HG02759 (cell line): ENCODE results near the gene TRPT1.

ENCODE experiments used
- ATAC-seq: cut with Tn5 transposase; IDR thresholded peaks from one replicate; pipeline ENCODE4 v1.9.1; 2021; ENCODE audit warnings: mild to moderate bottlenecking, moderate library complexity; ENCODE audit not compliant: unreplicated experiment

The TRPT1 gene

DNA sequence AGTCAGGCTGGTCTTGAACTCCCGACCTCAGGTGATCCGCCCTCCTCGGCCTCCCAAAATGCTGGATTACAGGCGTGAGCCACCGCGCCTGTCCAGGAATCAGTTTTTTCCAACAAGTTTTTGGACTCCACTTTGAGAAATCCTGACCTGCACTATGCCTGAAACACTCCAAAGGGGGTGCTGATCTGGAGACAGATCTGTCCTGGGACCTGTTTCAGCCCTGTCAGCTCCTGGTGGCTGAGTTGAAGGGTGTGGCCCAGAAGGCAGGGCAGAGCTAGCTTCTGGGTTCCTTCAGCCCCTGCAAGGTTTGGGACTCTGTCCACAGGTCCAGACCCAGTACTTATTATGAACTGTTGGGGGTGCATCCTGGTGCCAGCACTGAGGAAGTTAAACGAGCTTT is 5.6 kb upstream of the TRPT1 start:
- no peak for ATAC-seq

DNA sequence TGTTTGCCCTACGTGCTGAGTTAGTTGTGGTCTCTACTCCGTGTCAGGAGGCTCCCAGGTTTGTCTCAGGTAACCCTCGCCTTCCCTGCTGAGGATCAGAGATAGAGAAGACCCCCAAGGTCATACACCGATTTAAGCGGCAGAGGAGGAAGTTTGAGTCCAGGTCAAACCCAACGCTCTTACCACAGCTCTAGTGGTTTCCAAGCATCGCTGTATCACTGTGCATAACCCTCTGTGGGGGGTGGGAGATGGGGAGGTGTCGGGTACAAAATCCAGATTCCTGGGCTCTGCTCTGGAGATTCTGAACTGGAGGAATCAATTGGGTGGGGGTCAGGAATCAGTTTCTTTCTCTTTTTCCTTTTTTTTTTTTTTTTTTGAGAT is 5.0 kb upstream of the TRPT1 start:
- no peak for ATAC-seq

DNA sequence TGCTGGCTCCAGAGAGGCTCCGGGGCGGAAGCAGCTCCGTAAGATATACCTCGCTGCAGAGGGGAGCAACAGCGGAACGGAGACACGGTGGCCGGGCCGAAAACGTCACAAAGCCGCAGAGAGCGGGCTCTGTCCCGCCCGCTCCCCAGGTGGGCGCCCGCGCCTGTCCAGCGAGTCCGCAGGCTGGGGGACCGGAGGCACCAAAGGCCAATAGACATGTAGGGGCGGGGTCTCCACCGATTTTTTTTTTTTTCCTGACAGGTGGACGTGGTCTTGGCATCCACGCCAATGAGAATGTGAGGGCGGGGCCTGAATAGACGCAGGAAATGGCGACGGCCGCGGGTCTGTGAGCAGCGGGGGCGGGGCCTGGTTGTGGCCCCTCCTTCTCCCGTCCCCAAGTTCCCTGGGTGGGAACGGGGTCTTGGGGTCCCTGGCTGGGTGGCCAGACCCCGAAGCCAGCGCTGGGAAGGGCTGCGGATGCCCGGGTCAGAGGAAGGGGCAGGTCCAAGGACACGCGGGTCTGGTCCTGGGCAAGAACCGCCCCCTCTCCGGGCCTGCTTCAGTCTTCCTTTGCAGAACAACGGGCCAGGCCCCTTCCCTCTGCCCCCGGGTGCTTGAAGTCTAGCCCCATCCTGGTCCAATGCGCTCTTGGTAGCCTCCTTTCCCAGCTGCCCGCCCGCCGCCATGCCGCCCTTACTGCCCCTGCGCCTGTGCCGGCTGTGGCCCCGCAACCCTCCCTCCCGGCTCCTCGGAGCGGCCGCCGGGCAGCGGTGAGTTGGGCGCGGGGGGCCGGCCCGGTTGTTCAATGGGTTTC is 4.4 kb upstream of the TRPT1 start, which contains the start of gene DNAJC4:
Gene DNAJC4, plus strand, starts transcription at position 378 of the 814 bp plus-strand sequence. Its CDS starts 307 bp downstream, at position 685.
- ATAC-seq: peak; percentile 43

DNA sequence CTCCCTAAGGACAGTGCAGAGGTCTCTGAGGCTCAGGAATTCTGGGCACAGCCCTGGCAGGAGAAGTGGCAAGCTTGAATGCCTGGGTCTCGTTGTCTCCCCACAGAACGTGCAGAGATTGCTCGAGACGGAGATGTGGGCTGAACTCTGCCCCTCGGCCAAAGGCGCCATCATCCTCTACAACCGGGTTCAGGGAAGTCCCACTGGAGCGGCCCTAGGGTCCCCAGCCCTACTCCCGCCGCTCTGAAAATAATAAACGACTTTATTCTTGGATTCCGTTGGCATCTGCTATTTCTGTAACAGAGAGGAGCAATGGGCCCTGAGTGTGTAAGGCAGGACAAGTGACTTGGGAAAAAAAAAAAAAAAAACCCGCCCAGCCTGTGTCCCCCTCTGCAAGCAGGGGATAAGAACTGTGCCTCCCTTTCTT is 3.8 kb upstream of the TRPT1 start:
- no peak for ATAC-seq

DNA sequence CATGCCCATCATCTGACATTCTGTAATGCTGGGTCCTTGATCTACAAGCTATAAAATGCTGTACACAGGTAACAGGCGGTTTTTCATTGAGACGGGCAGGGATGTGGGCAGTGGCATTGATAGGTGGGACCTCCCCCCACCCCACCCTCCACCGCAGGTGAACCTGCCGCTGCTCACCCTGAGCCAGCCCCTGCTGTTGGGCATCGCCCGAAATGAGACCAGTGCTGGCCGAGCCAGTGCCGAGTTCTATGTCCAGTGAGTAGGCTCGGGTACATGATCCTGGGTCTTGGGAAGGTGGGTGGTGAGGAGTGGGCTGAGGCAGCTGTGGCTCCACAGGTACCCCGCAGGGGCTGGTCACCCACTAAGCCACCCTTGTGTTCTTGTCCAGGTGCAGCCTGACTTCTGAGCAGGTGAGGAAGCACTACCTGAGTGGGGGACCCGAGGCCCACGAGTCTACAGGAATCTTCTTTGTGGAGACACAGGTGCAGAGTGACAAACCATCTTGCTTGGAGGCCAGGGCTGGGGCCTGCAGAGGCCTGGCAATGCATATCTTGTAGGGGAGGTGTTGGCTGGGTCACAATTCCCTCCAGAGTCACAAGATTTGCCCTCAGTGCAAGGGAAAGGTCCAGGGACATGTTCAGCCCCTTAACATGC is 3.2 kb upstream of the TRPT1 start:
- no peak for ATAC-seq

DNA sequence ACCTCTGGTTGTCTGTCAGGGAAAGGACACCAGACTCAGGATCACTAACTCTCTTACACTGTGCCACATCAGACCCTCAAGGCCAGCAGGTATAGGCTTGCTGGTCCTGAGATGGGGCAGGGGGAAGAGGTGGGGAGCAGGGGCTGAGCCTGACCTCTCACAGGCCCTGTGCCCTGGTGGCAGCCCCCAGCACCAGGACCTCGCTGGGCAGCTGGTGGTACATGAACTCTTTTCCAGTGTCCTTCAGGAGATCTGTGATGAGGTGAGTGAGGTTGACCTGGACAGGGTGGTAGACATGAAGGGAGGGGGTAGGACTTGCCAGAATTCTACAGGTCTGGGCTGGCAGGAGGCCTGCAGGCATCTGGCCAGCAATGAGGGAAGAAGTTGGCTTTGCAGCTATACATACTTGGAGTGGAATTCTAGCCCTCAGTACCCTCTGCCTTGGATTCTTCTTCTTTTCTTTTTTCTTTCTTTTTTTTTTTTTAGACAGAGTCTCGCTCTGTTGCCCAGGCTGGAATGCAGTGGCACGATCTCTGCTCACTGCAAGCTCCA is 1.5 kb upstream of the TRPT1 start:
- no peak for ATAC-seq

DNA sequence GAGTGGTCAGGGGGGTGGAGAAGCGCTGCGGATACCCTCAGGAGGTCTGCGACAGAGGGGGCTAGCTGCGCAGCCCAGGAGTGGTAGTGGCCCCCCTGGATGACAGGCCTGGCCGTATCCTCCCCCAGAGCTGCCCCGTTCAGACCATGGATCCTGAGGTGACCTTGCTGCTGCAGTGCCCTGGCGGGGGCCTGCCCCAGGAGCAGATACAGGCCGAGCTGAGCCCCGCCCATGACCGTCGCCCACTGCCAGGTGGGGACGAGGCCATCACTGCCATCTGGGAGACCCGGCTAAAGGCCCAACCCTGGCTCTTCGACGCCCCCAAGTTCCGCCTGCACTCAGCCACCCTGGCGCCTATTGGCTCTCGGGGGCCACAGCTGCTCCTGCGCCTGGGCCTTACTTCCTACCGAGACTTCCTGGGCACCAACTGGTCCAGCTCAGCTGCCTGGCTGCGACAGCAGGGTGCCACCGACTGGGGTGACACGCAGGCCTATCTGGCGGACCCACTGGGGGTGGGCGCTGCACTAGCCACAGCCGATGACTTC is 593 bp upstream of the TRPT1 start:
- ATAC-seq: peak; percentile 32

DNA sequence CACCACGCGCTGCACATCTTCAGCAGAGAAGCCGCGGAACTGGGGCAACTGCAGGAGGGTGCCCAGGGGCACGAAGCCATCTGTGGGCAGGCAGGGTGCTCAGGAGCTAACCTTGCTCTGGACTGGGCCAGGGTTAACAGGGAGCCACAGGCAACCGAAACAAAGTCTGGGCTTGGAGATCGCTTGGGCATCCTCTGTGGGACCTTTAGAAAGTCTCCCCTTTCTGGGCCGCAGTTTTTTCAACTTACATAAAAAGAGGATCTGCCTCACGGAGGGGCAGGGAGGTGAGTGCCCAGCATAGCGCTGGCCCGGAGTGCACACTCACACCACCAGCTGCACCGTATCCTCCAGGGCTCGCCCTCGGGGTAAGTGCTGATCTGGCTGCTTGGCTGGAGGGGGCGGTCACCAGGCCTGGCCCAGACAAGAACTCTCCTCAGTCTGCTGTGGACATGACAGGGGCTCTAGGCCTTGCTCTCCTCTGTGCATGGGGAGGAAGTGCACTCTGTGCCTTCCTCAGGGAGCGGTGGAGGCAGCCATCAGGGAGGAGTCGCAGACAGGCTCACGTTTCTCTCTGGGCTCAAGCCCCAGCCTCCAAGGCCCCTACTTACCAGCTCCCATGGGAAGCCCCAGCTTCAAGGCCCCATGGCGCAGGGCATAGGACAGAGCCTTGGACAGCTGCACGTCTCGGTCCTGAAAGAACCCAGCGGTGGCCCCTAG is 937 bp downstream of the TRPT1 start:
- ATAC-seq: no peak

DNA sequence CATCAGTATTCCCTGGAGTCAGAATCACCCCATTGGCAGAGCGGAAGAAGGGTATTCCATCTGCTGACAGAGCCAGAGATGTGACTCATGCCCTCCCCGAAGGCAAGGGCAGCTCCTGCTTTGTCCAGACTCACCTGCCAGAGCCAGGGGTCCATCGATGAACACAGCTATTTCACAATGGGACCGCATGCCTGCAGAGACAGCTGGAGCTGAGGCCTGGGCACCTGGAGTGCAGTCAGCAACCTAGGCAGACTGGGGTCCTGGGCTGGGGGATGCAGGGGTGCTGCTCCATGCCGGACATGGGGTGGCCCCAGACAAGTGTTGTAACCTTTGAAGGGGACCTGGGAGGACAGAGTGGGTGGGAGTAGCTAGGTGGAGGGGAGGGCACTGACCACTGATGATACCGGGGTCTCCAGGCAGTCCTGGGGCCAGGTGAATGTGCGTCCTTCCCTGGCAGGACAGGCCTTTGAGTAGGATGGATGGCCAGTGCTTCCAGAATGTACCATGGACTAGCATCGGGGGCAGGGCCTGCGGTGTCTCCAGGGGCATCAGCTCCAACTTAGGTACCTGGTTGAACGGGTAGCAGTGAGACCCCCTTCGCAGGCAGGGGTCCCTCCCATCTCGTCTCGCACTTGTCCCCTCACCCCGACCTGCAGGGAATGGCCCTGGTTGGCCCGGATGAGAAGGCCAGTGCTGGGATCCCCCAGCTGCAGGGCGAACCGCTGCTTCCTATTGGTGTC is 1.7 kb downstream of the TRPT1 start:
- ATAC-seq: no peak

DNA sequence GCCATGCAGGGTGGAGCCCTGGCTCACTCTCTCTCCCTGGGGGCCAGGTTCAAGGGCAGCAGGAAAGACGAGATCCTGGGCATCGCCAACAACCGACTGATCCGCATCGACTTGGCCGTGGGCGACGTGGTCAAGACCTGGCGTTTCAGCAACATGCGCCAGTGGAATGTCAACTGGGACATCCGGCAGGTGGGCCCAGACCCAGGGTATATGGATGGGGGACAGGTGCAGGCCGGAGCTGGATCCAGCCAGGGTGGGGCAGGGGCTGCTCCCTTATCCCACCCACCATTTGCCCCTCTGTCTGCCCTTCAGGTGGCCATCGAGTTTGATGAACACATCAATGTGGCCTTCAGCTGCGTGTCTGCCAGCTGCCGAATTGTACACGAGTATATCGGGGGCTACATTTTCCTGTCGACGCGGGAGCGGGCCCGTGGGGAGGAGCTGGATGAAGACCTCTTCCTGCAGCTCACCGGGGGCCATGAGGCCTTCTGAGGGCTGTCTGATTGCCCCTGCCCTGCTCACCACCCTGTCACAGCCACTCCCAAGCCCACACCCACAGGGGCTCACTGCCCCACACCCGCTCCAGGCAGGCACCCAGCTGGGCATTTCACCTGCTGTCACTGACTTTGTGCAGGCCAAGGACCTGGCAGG is 2.9 kb downstream of the TRPT1 start:
- ATAC-seq: no peak

DNA sequence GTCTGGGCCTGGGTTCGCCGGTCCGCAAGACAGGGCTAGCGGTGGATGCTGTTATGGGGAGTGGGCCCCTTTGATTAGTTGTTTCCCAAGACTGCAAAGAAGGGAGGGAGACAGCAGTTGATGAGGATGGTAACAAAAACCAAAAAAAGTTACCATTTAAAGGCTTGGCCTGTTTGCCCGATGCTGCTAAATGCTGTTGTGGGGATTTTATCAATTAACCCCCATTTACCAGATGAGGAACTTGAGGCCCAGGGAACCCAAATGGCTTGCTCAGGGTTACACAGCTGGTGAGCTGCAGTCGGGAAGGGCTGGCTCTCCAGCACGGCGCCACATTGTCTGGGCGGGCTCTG is 3.4 kb downstream of the TRPT1 start:
- no peak for ATAC-seq

DNA sequence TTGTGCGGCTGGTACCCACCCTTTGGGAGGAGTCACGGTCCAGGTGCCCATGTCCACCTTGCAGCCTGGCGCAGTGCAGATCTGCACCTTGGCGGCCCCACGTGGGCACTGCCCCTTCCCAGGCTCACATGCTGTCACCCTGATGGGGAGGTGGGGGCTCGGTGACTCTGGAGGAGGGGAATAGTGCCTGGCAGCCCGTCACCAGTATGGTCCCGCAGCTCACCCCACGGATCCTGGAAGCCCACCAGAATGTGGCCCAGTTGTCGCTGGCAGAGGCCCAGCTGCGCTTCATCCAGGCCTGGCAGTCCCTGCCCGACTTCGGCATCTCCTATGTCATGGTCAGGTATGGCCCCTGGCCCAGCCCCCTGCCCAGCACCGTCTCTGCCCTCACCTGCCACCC is 5.2 kb downstream of the TRPT1 start:
- no peak for ATAC-seq

DNA sequence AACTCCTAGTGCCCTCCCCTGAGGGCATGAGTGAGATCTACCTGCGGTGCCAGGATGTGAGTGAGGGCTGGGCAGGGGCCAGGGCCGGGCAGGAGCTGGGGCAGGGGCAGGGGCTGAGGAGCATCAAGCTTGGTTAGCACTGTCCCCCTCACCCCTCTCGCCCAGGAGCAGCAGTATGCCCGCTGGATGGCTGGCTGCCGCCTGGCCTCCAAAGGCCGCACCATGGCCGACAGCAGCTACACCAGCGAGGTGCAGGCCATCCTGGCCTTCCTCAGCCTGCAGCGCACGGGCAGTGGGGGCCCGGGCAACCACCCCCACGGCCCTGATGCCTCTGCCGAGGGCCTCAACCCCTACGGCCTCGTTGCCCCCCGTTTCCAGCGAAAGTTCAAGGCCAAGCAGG is 5.7 kb downstream of the TRPT1 start:
- no peak for ATAC-seq

DNA sequence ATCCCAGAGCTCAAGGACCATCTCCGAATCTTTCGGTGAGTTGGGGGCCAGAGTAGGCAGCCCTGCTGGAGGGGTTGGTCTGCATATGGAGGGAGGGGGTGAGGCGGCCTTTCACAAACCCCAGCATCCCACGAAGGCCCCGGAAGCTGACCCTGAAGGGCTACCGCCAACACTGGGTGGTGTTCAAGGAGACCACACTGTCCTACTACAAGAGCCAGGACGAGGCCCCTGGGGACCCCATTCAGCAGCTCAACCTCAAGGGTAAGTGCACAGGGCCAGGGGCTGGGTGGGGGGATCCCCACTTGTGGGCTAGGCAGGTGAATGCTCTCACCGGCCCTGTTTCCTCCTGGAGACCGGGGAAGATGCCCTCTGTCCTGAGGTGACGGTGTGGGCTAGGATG is 6.2 kb downstream of the TRPT1 start:
- no peak for ATAC-seq

DNA sequence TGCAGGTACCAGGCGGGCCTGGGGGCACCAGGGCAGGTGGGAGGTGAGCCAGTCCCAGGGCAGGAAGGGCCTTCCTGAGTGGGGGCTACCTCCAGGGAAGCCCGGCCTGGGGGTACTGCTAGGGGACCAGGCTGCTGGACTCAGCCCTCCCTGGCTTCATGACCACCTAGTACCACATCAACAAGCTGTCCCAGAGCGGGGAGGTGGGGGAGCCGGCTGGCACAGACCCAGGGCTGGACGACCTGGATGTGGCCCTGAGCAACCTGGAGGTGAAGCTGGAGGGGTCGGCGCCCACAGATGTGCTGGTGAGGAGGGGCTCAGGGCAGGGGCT is 6.7 kb downstream of the TRPT1 start:
- no peak for ATAC-seq

DNA sequence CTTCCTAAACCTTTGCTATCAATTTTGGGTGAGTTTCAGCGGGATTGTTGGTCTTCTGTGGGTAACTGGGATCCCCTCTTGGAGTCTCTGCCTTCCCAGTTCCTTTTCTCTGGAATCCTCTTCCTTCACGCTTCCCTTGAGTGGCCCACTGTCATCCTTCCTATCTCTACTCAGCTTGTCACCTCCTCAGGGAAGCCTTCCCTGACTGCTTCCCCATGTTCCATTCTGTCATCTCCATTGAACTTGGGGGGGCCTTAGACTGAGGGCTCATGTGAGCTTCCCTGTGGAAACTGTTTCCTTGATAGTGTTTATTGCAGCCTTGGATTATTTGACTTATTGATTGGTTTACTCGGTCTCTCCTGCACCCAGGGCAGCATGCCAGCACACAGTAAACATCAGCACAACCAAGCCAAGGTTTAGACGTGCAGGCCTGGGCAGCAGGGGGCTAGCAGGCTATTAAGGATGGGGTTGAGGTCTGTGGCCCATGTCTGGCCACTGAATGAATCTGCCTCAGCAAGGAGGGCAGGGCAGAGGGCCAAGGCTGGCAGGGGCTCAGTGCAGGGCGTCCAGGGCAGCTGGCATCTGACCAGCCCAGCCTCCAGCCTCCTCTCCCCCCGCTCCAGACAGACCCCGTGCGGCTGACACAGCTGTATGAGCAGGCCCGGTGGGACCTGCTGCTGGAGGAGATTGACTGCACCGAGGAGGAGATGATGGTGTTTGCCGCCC is 7.2 kb downstream of the TRPT1 start:
- no peak for ATAC-seq

DNA sequence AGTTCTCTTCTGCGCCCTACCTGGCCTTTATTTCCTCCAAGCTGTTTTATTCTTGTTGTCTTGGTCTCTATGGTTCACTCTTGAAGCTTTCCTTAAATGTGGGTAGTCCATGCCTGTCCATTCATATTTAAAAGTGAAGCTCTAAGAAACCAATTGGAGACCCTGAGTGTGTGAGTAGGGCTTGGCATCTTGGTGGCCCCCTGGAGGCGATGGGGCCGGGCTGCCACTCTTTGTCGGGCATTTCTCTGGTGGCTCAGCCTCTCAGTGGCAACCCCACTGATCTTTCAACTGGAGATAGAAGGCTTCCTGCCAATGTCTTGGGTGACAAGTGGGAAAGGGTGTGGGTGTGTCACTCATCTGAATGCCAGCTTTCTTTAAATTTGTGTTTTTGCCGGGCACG is 9.1 kb downstream of the TRPT1 start:
- ATAC-seq: no peak

DNA sequence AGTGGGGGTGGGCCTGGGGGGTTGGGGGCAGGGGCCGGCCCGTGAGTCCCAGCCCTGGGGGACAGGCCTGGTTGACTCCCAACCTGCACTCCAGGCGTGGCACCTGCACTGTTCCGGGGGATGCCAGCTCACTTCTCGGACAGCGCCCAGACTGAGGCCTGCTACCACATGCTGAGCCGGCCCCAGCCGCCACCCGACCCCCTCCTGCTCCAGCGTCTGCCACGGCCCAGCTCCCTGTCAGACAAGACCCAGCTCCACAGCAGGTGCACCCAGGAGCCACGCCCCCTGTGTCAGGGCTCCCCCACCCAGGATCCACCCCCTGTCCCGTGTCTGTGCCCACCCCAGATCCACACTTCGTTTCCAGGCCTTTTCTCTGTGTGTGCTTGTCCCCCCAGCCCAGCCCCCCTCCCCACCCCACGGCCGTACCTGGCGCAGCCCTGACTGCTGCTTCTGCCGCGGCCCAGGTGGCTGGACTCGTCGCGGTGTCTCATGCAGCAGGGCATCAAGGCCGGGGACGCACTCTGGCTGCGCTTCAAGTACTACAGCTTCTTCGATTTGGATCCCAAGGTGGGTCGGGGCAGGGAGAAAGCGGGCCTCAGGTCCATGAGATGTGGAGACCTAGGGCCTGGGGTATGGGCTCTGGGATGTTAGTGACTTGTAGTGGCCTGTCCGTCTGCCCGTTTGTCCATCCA is 14.7 kb downstream of the TRPT1 start:
- ATAC-seq: no peak
